WERI-Rb-1 (cell line): ENCODE results near the gene ST8SIA5.
"Not testable (repeated sequence)": the region's sequence is repeated elsewhere in the genome, so short reads cannot be mapped to it uniquely, and the experiment has no call there.

Experiments
- DNase-seq: peaks from one replicate; pipeline ENCODE4 v3.0.0-alpha.2; 2020
- H3K27ac ChIP-seq: fragments of 250-450 bp; sonication (Bioruptor Pico); 2 replicates; pipeline ENCODE4 v1.5.1; 2020; ENCODE audit warnings: mild to moderate bottlenecking, moderate library complexity
- H3K27me3 ChIP-seq: fragments of 250-450 bp; sonication (Bioruptor Pico); 2 replicates; pipeline ENCODE4 v1.5.1; 2021; ENCODE audit warnings: mild to moderate bottlenecking, low read depth, moderate library complexity; ENCODE audit not compliant: insufficient read depth, severe bottlenecking
- H3K36me3 ChIP-seq: fragments of 250-450 bp; sonication (Bioruptor Pico); 2 replicates; pipeline ENCODE4 v1.5.1; 2020; ENCODE audit warnings: mild to moderate bottlenecking, moderate library complexity
- H3K4me3 ChIP-seq: 2 replicates; pipeline ENCODE4 v1.5.1; 2011; ENCODE audit warnings: low read depth, mild to moderate bottlenecking, control low read depth, low read length
- H3K9me3 ChIP-seq: fragments of 250-450 bp; sonication (Bioruptor Pico); 2 replicates; pipeline ENCODE4 v1.5.1; 2021; ENCODE audit warnings: mild to moderate bottlenecking, moderate library complexity; ENCODE audit not compliant: severe bottlenecking
- CTCF ChIP-seq: IDR thresholded peaks from 2 replicates; pipeline ENCODE4 v1.5.1; 2011; ENCODE audit warnings: low read depth, mild to moderate bottlenecking, control low read depth, inconsistent platforms, low read length

The ST8SIA5 gene

GRCh38 chr18:46756559-46757201, at the start of gene ST8SIA5:
Gene ST8SIA5, minus strand, starts transcription at chr18:46757053. Its CDS starts 545 bp downstream, at chr18:46756508.
- H3K27me3 ChIP-seq = peaks cover 20% of the 10 kb centered on the region

GRCh38 chr18:46795945-46796344, 39.1 kb upstream of the ST8SIA5 start:
- not testable (repeated sequence) for H3K27ac ChIP-seq, H3K9me3 ChIP-seq, H3K36me3 ChIP-seq, H3K27me3 ChIP-seq, H3K4me3 ChIP-seq, DNase-seq

More at GRCh38 chr18:46756559-46757201, at the start of gene ST8SIA5:
- Histone ChIP-seq H3K4me3 (peak within 1 kb of the TSS; percentile 49), H3K27ac (no peak within 1 kb of the TSS), H3K36me3 (no peaks in the 10 kb centered on the region), H3K9me3 (peaks cover 8% of the 10 kb centered on the region)
- no peak for TF ChIP-seq CTCF
- DNase-seq = no peak

GRCh38 chr18:46794607-46795006, 37.8 kb upstream of the ST8SIA5 start:
- no peak for TF ChIP-seq CTCF
- H3K27ac ChIP-seq = no peak overlapping the region

GRCh38 chr18:46793565-46793964, 36.7 kb upstream of the ST8SIA5 start:
- peak; percentile 33 for DNase-seq
- H3K27me3 ChIP-seq = no peaks in the 10 kb centered on the region
- H3K27ac ChIP-seq = no peak overlapping the region
- TF ChIP-seq CTCF = peak; percentile 54
- peaks cover 2% of the 10 kb centered on the region for H3K9me3 ChIP-seq
- H3K36me3 ChIP-seq = no peaks in the 10 kb centered on the region
- H3K4me3 ChIP-seq = no peak overlapping the region

More at GRCh38 chr18:46794607-46795006, 37.8 kb upstream of the ST8SIA5 start:
- Histone ChIP-seq H3K36me3 (no peaks in the 10 kb centered on the region), H3K9me3 (peaks cover 2% of the 10 kb centered on the region), H3K4me3 (no peak overlapping the region), H3K27me3 (no peaks in the 10 kb centered on the region)
- DNase-seq = no peak

- DNase-seq = no peak
- no peak for TF ChIP-seq CTCF
- Histone ChIP-seq H3K27ac (no peak overlapping the region), H3K9me3 (peaks cover 11% of the 10 kb centered on the region), H3K4me3 (no peak overlapping the region), H3K36me3 (no peaks in the 10 kb centered on the region), H3K27me3 (no peaks in the 10 kb centered on the region)
Observed at GRCh38 chr18:46789088-46789487, 32.2 kb upstream of the ST8SIA5 start.

- DNase-seq = no peak
- no peak overlapping the region for H3K4me3 ChIP-seq
- H3K9me3 ChIP-seq = peaks cover 11% of the 10 kb centered on the region
- no peaks in the 10 kb centered on the region for H3K27me3 ChIP-seq
- no peak for TF ChIP-seq CTCF
- H3K27ac ChIP-seq = no peak overlapping the region
- no peaks in the 10 kb centered on the region for H3K36me3 ChIP-seq
Observed at GRCh38 chr18:46787674-46788073, 30.8 kb upstream of the ST8SIA5 start.
